Mesendoderm (in vitro differentiated cells): ENCODE data around the gene JAGN1. TPM values are rescaled to one million over a fixed set of nuclear protein-coding genes. Genes with fewer than 3 reads are reported as not detected.

ENCODE experiments used
- DNase-seq: peaks from one replicate; pipeline ENCODE4 v3.0.0; 2013
- H2AK5ac ChIP-seq: 2 replicates; pipeline ENCODE4 v1.6.1; 2013; ENCODE audit warnings: low read length, inconsistent platforms
- H2BK120ac ChIP-seq: 2 replicates; pipeline ENCODE4 v1.6.1; 2013; ENCODE audit warnings: low read depth, mild to moderate bottlenecking, low read length, moderate library complexity, mixed read lengths
- H2BK15ac ChIP-seq: replicated peaks from 2 replicates; pipeline ENCODE4 v1.6.1; 2013; ENCODE audit warnings: low read depth, mild to moderate bottlenecking, moderate library complexity
- H2BK5ac ChIP-seq: 2 replicates; pipeline ENCODE4 v1.6.1; 2013; ENCODE audit warnings: low read length, inconsistent platforms
- H3K18ac ChIP-seq: 2 replicates; pipeline ENCODE4 v1.6.1; 2013; ENCODE audit warnings: mild to moderate bottlenecking, low read length, mixed read lengths
- H3K23ac ChIP-seq: one replicate; pipeline ENCODE4 v1.6.1; 2013; ENCODE audit warnings: low read length
- H3K27ac ChIP-seq: 2 replicates; pipeline ENCODE4 v1.5.1; 2013; ENCODE audit warnings: low read depth, mild to moderate bottlenecking, inconsistent platforms, low read length, moderate library complexity
- H3K27me3 ChIP-seq: 2 replicates; pipeline ENCODE4 v1.6.1; 2013; ENCODE audit warnings: low read length, control low read depth, mild to moderate bottlenecking, inconsistent platforms; ENCODE audit not compliant: insufficient read depth, poor library complexity
- H3K36me3 ChIP-seq: 2 replicates; pipeline ENCODE4 v1.6.1; 2013; ENCODE audit warnings: low read length, inconsistent platforms; ENCODE audit not compliant: control insufficient read depth, insufficient read depth
- H3K4ac ChIP-seq: one replicate; pipeline ENCODE4 v1.6.1; 2013; ENCODE audit warnings: low read depth, mild to moderate bottlenecking, low read length, moderate library complexity
- H3K4me1 ChIP-seq: 2 replicates; pipeline ENCODE4 v1.6.1; 2013; ENCODE audit warnings: low read depth, low read length, inconsistent platforms; ENCODE audit not compliant: control insufficient read depth
- H3K4me2 ChIP-seq: 2 replicates; pipeline ENCODE4 v1.6.1; 2013; ENCODE audit warnings: low read length
- H3K4me3 ChIP-seq: 2 replicates; pipeline ENCODE4 v1.5.1; 2013; ENCODE audit warnings: mild to moderate bottlenecking, low read length
- H3K56ac ChIP-seq: one replicate; pipeline ENCODE4 v1.6.1; 2013; ENCODE audit warnings: low read length
- H3K79me1 ChIP-seq: 2 replicates; pipeline ENCODE4 v1.6.1; 2013; ENCODE audit warnings: low read length, inconsistent platforms
- H3K79me2 ChIP-seq: 2 replicates; pipeline ENCODE4 v1.6.1; 2013; ENCODE audit warnings: mild to moderate bottlenecking, low read length; ENCODE audit not compliant: control insufficient read depth, insufficient read depth
- H3K9ac ChIP-seq: 2 replicates; pipeline ENCODE4 v1.6.1; 2013; ENCODE audit warnings: low read length, inconsistent platforms
- H4K5ac ChIP-seq: one replicate; pipeline ENCODE4 v1.6.1; 2013; ENCODE audit warnings: low read length
- H4K8ac ChIP-seq: one replicate; pipeline ENCODE4 v1.6.1; 2013; ENCODE audit warnings: low read depth, mild to moderate bottlenecking, control low read depth, low read length, moderate library complexity
- WGBS: extraction: QIAGEN DNeasy Blood & Tissue Kit; methylation state at CpG from one replicate; pipeline ENCODE4 v1.1.7; 2013; ENCODE audit warnings: low lambda C conversion rate, missing lambda C conversion rate; ENCODE audit not compliant: insufficient coverage; ENCODE audit errors: extremely low coverage; 5-methylcytosine and 5-hydroxymethylcytosine counted together
- polyA plus RNA-seq, 2 experiments: library from polyadenylated mRNA; stranded (reverse); fragments of 200-250 nt; gene quantifications; one replicate each; pipeline ENCODE4 v1.2.3, GENCODE V29; 2013

JAGN1 gene
- polyA plus RNA-seq (2013, experiment 1 of 2), result 22.3 TPM
- polyA plus RNA-seq (2013, experiment 2 of 2), result 21.3 TPM

DNA sequence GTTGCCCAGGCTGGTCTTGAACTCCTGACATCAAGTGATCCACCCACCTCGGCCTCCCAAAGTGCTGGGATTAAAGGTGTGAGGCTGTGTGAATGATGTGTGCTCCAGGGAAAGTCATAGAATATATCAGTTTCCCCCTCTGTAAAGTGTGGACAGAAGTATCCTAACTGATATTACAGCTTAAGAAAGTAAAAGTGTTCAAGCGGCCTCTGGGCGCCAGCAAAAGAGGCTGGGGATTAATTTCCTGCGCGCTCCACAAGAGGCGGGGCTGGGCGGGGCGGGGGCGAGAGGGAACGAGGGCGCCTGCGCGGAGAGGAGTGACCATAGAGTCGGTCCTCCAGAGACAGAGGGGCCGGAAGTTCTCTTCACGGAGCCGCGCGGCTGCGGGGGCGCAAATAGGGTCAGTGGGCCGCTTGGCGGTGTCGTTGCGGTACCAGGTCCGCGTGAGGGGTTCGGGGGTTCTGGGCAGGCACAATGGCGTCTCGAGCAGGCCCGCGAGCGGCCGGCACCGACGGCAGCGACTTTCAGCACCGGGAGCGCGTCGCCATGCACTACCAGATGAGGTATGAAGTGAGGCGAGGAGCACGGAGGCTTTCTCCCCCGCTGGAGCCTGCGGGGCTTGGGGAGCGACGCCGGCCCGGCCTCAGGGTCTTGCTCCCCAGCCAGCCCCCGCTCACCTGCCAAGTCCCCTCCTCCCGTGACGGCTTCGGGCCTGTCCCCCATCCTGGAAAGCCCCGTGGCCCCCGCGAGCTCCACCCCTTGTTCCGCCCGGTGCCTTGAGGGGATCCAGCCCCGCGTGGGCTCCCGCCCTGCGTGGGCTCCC, at the start of gene JAGN1:
Gene JAGN1 (plus strand): TSS at position 362 of the 823 bp plus-strand sequence. CDS start 113 bp downstream, at position 475.
- peaks cover 11% of the 10 kb centered on the region for H3K79me1 ChIP-seq
- peaks cover 13% of the 10 kb centered on the region for H3K79me2 ChIP-seq
- H3K36me3 ChIP-seq, result peaks cover 6% of the 10 kb centered on the region
- H3K4me1 ChIP-seq, result no peaks in the 10 kb centered on the region
- peak within 1 kb of the TSS; percentile 92 for H2BK5ac ChIP-seq
- no peak within 1 kb of the TSS for H2BK15ac ChIP-seq
- no peaks in the 10 kb centered on the region for H3K27me3 ChIP-seq
- peak within 1 kb of the TSS; percentile 94 for H3K23ac ChIP-seq
- peak within 1 kb of the TSS; percentile 0 for H2BK120ac ChIP-seq
- no peak within 1 kb of the TSS for H4K5ac ChIP-seq
- H3K4ac ChIP-seq, result peak within 1 kb of the TSS; percentile 17
- peak; percentile 92 for DNase-seq
- peak within 1 kb of the TSS; percentile 89 for H3K4me2 ChIP-seq
- peak within 1 kb of the TSS; percentile 77 for H4K8ac ChIP-seq
- peak within 1 kb of the TSS; percentile 99 for H3K56ac ChIP-seq
- no peak within 1 kb of the TSS for H2AK5ac ChIP-seq
- peak within 1 kb of the TSS; percentile 54 for H3K18ac ChIP-seq
- H3K4me3 ChIP-seq, result peak within 1 kb of the TSS; percentile 98
- peak within 1 kb of the TSS; percentile 48 for H3K27ac ChIP-seq
- WGBS, result no CpG with 5 or more reads among the region's 62 CpGs
- peak within 1 kb of the TSS; percentile 99 for H3K9ac ChIP-seq

DNA sequence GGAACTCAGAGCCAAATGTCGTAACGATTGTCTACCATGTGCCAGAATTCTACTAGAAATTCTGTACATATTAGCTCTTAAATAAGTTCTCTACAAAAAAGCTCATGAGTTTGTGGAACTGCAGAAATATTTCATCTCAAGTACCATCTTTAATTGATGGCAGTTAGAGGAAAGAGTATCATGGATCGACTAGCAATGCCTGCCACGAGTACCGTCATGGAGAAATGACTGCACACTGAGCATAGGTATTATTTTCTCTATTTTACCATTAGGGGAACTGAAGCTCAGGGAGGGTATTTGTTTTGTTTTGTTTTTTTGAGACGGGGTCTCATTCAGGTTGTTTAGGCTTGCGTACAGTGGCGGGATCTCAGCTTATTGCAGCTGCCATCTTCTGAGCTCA, 49.4 kb upstream of the JAGN1 start:
- Histone ChIP-seq H3K18ac (no peak overlapping the region), H2BK15ac (no peak overlapping the region), H2AK5ac (no peak overlapping the region), H4K5ac (no peak overlapping the region), H3K4me3 (no peak overlapping the region), H3K23ac (no peak overlapping the region), H3K27ac (no peak overlapping the region), H3K56ac (no peak overlapping the region), H3K4ac (no peak overlapping the region), H3K4me1 (peaks cover 2% of the 10 kb centered on the region), H3K4me2 (no peak overlapping the region), H3K79me1 (no peaks in the 10 kb centered on the region), H3K79me2 (no peaks in the 10 kb centered on the region), H2BK5ac (no peak overlapping the region), H3K36me3 (no peaks in the 10 kb centered on the region), H3K27me3 (no peaks in the 10 kb centered on the region), H4K8ac (no peak overlapping the region), H3K9ac (no peak overlapping the region), H2BK120ac (no peak overlapping the region)
- DNase-seq, result no peak
- WGBS, result no CpG with 5 or more reads among the region's 8 CpGs

DNA sequence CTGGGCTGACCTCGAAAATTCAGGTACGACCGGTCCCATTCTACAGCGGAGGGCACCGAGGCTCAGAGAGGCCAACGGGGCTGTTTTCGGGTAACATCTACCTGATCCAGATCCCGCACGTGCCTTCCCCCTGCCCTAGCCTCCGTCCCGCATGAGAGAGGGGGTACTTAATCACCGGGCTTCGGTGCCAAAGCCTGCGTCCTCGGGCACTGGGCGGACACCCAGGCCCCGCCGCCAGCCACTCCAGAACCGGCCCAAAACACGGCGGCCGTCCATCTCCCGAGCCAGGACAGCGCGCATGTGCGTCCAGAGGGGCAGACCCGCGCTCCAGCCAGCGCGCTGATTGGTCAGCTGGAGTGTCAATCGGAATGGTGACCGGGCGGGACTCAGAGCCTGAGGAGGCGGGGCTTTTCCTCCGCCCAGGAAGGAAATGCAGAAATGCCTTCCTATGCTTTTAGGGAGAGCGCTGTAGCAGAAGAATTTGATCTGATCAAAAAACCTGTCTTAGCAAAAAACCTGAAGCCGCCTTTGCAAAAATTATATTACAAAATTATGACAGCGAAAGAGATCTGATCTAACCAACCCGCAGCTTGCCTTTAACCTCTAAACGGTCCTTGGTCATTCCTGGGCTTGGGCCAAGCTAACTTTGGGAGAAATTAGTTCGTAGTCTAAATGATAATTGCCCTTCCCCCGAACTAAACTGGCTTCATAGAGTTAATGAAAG, 46.5 kb upstream of the JAGN1 start, which contains the start of gene RPUSD3:
Gene RPUSD3 (minus strand): TSS at position 294 of the 724 bp plus-strand sequence. CDS start 18 bp downstream, at position 276.
- no peaks in the 10 kb centered on the region for H3K79me2 ChIP-seq
- H4K5ac ChIP-seq, result peak within 1 kb of the TSS; percentile 95
- H3K18ac ChIP-seq, result peak within 1 kb of the TSS; percentile 35
- no peaks in the 10 kb centered on the region for H3K27me3 ChIP-seq
- peak within 1 kb of the TSS; percentile 3 for H3K23ac ChIP-seq
- H3K4me3 ChIP-seq, result peak within 1 kb of the TSS; percentile 94
- H3K36me3 ChIP-seq, result no peaks in the 10 kb centered on the region
- no CpG with 5 or more reads among the region's 42 CpGs for WGBS
- no peak within 1 kb of the TSS for H2BK15ac ChIP-seq
- H3K56ac ChIP-seq, result peak within 1 kb of the TSS; percentile 99
- peak within 1 kb of the TSS; percentile 65 for H3K27ac ChIP-seq
- H3K79me1 ChIP-seq, result no peaks in the 10 kb centered on the region
- no peak within 1 kb of the TSS for H2BK120ac ChIP-seq
- H3K4me2 ChIP-seq, result peak within 1 kb of the TSS; percentile 84
- no peak within 1 kb of the TSS for H3K4ac ChIP-seq
- H2AK5ac ChIP-seq, result no peak within 1 kb of the TSS
- peak; percentile 97 for DNase-seq
- peak within 1 kb of the TSS; percentile 82 for H2BK5ac ChIP-seq
- no peak within 1 kb of the TSS for H4K8ac ChIP-seq
- H3K4me1 ChIP-seq, result peaks cover 2% of the 10 kb centered on the region
- H3K9ac ChIP-seq, result peak within 1 kb of the TSS; percentile 96

DNA sequence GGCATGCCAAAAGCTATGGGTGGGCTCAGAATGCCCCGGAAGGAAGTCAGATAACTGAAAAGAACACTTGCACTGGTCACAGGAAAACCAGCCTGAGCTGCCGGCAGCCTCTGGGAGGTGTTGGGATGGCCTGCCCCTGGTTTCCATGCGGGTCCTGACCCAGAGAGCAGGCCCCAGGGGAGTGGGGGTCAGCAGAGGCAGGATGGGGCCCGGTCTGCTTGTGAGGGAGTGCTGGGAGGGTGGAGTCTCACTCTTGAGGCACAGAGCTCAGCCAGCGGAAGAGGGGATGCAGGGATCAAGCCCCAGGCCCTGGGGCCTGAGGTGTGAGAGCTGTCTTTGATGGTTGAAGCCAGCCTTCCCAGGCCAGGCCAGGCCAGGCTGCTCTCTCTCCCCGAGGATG, 44.2 kb upstream of the JAGN1 start:
- Histone ChIP-seq H3K18ac (no peak overlapping the region), H3K36me3 (no peaks in the 10 kb centered on the region), H3K4ac (no peak overlapping the region), H3K27ac (no peak overlapping the region), H3K9ac (no peak overlapping the region), H3K27me3 (no peaks in the 10 kb centered on the region), H3K56ac (no peak overlapping the region), H2AK5ac (no peak overlapping the region), H3K4me2 (no peak overlapping the region), H4K5ac (no peak overlapping the region), H2BK120ac (no peak overlapping the region), H2BK5ac (no peak overlapping the region), H3K4me3 (no peak overlapping the region), H3K4me1 (peaks cover 2% of the 10 kb centered on the region), H4K8ac (no peak overlapping the region), H3K79me1 (no peaks in the 10 kb centered on the region), H3K79me2 (no peaks in the 10 kb centered on the region), H2BK15ac (no peak overlapping the region), H3K23ac (no peak overlapping the region)
- no peak for DNase-seq
- no CpG with 5 or more reads among the region's 6 CpGs for WGBS

DNA sequence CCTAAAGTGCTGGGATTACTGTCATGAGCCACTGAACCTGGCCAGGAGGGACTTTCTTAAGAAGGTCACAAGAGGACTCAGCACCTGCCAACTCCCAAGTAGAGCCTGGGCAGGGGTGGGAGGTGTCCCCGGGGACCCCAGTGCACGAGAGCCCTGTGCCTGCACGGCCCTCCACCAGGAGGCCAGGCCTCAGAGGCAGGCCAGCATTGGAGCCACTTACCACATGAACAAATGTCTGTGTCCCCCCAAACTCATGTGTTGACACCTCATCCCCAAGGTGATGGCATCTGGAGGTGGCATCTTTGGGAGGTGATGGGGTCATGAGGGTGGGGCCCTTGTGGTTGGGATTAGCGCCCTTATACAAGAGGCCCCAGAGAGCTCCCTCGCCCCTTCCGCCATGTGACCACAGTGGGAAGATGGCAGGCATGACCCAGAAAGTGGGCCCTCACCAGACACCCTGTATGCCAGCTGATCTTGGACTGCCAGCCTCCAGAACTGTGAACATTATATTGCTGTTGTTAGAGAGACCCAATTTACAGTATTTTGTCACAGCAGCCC, 43.4 kb upstream of the JAGN1 start:
- no peaks in the 10 kb centered on the region for H3K27me3 ChIP-seq
- no peak overlapping the region for H2BK120ac ChIP-seq
- H3K18ac ChIP-seq, result no peak overlapping the region
- H4K5ac ChIP-seq, result no peak overlapping the region
- no peak overlapping the region for H2AK5ac ChIP-seq
- H3K4me3 ChIP-seq, result no peak overlapping the region
- H3K56ac ChIP-seq, result no peak overlapping the region
- WGBS, result no CpG with 5 or more reads among the region's 6 CpGs
- no peak overlapping the region for H2BK5ac ChIP-seq
- no peak overlapping the region for H3K4me2 ChIP-seq
- H3K27ac ChIP-seq, result no peak overlapping the region
- H3K79me1 ChIP-seq, result no peaks in the 10 kb centered on the region
- H3K23ac ChIP-seq, result no peak overlapping the region
- H3K9ac ChIP-seq, result no peak overlapping the region
- no peak overlapping the region for H3K4ac ChIP-seq
- H3K36me3 ChIP-seq, result no peaks in the 10 kb centered on the region
- peaks cover 2% of the 10 kb centered on the region for H3K4me1 ChIP-seq
- H2BK15ac ChIP-seq, result no peak overlapping the region
- no peak overlapping the region for H4K8ac ChIP-seq
- DNase-seq, result no peak
- no peaks in the 10 kb centered on the region for H3K79me2 ChIP-seq
